ENCODE measurements around the gene FBXO36.

The FBXO36 gene

GRCh38 chr2:230043025-230043424 lies 120.7 kb downstream of the FBXO36 start:
- Histone ChIP-seq H3K4me2 (no peak overlapping the region), H3K4me3 (IDR thresholded peaks at IDR 0.05; ENCODE audit: insufficient read depth, low read depth, low read length) (no peak overlapping the region), H3K27me3 (ENCODE audit: insufficient read depth, low read depth) (no peaks in the 10 kb centered on the region), H3K36me3 (ENCODE audit: insufficient read depth) (no peaks in the 10 kb centered on the region), H3K79me2 (ENCODE audit: insufficient read depth, low read depth) (no peaks in the 10 kb centered on the region), H3K4me1 (ENCODE audit: low read depth, poor library complexity, severe bottlenecking) (no peaks in the 10 kb centered on the region), H4K20me1 (ENCODE audit: insufficient read depth) (no peaks in the 10 kb centered on the region), H3K9ac (no peak overlapping the region), H2AFZ (ENCODE audit: low read depth) (no peak overlapping the region), H3K27ac (no peak overlapping the region)
- no peak for TF ChIP-seq CTCF (conservative IDR thresholded peaks at IDR 0.05; ENCODE audit: low read depth, low read length)

GRCh38 chr2:230043461-230043860 lies 121.2 kb downstream of the FBXO36 start:
- Histone ChIP-seq H3K36me3 (ENCODE audit: insufficient read depth) (no peaks in the 10 kb centered on the region), H3K4me1 (ENCODE audit: low read depth, poor library complexity, severe bottlenecking) (no peaks in the 10 kb centered on the region), H3K27ac (no peak overlapping the region), H2AFZ (ENCODE audit: low read depth) (no peak overlapping the region), H3K79me2 (ENCODE audit: insufficient read depth, low read depth) (no peaks in the 10 kb centered on the region), H3K4me2 (no peak overlapping the region), H4K20me1 (ENCODE audit: insufficient read depth) (no peaks in the 10 kb centered on the region), H3K4me3 (IDR thresholded peaks at IDR 0.05; ENCODE audit: insufficient read depth, low read depth, low read length) (no peak overlapping the region), H3K27me3 (ENCODE audit: insufficient read depth, low read depth) (no peaks in the 10 kb centered on the region), H3K9ac (no peak overlapping the region)
- TF ChIP-seq CTCF (conservative IDR thresholded peaks at IDR 0.05; ENCODE audit: low read depth, low read length): no peak

GRCh38 chr2:230046491-230046890 lies 124.2 kb downstream of the FBXO36 start:
- no peak overlapping the region for H3K4me2 ChIP-seq
- H3K27ac ChIP-seq: no peak overlapping the region
- no peaks in the 10 kb centered on the region for H3K27me3 ChIP-seq (ENCODE audit: insufficient read depth, low read depth)
- H3K9ac ChIP-seq: no peak overlapping the region
- no peaks in the 10 kb centered on the region for H3K4me1 ChIP-seq (ENCODE audit: low read depth, poor library complexity, severe bottlenecking)
- H3K36me3 ChIP-seq (ENCODE audit: insufficient read depth): no peaks in the 10 kb centered on the region
- H3K79me2 ChIP-seq (ENCODE audit: insufficient read depth, low read depth): no peaks in the 10 kb centered on the region
- no peak overlapping the region for H2AFZ ChIP-seq (ENCODE audit: low read depth)
- H4K20me1 ChIP-seq (ENCODE audit: insufficient read depth): no peaks in the 10 kb centered on the region
- no peak for TF ChIP-seq CTCF (conservative IDR thresholded peaks at IDR 0.05; ENCODE audit: low read depth, low read length)
- no peak overlapping the region for H3K4me3 ChIP-seq (IDR thresholded peaks at IDR 0.05; ENCODE audit: insufficient read depth, low read depth, low read length)

- Histone ChIP-seq H2AFZ (ENCODE audit: low read depth) (no peak overlapping the region), H3K27me3 (ENCODE audit: insufficient read depth, low read depth) (no peaks in the 10 kb centered on the region), H3K36me3 (ENCODE audit: insufficient read depth) (no peaks in the 10 kb centered on the region), H4K20me1 (ENCODE audit: insufficient read depth) (no peaks in the 10 kb centered on the region), H3K79me2 (ENCODE audit: insufficient read depth, low read depth) (no peaks in the 10 kb centered on the region), H3K4me3 (IDR thresholded peaks at IDR 0.05; ENCODE audit: insufficient read depth, low read depth, low read length) (no peak overlapping the region), H3K4me1 (ENCODE audit: low read depth, poor library complexity, severe bottlenecking) (peaks cover 10% of the 10 kb centered on the region), H3K9ac (no peak overlapping the region), H3K27ac (no peak overlapping the region), H3K4me2 (no peak overlapping the region)
- TF ChIP-seq CTCF (conservative IDR thresholded peaks at IDR 0.05; ENCODE audit: low read depth, low read length): no peak
Measured at GRCh38 chr2:230048010-230048671, 125.8 kb downstream of the FBXO36 start.

Measured in KMS-11 (cell line).